B cell (primary cell): ENCODE results near the gene CWC25. TPM values are rescaled to one million over a fixed set of nuclear protein-coding genes. Genes with fewer than 3 reads are reported as not detected.
A peak's percentile ranks its signal among the peaks of the same experiment; 100 is the strongest.

Experiments used
- ATAC-seq: fragments of 200-7000 bp; cut with Tn5 transposase; one replicate; pipeline ENCODE4 v1.10.0; 2021; ENCODE audit warnings: low read depth, mild to moderate bottlenecking, moderate number of reproducible peaks, moderate library complexity
- CTCF ChIA-PET: fragments of 350-600 bp; sonication (Branson Sonifier 250); formaldehyde crosslinking; loops from one replicate; lab custom pipeline; 2021; ENCODE audit warnings: antibody characterized with exemption, inconsistent platforms; lab: Charles Lee
- POLR2A ChIA-PET: fragments of 350-600 bp; sonication (Branson Sonifier 250); formaldehyde crosslinking; loops from one replicate; lab custom pipeline; 2021; ENCODE audit warnings: antibody characterized with exemption; lab: Charles Lee
- DNase-seq: peaks from one replicate; pipeline ENCODE4 v3.0.0; 2013
- H2AFZ ChIP-seq: 2 replicates; pipeline ENCODE4 v1.6.1; 2012; ENCODE audit warnings: mild to moderate bottlenecking, low read depth, low read length; ENCODE audit not compliant: insufficient read depth, poor library complexity, severe bottlenecking
- H3K27ac ChIP-seq, 2 donors: 1 replicate in 1 of 2; 2 replicates in 1 of 2; pipeline ENCODE4 v1.5.1; 2012 to 2013; ENCODE audit warnings: low read length in 2 of 2, mild to moderate bottlenecking in 2 of 2, moderate library complexity in 1 of 2
- H3K27me3 ChIP-seq, 4 experiments: fragments of 200-600 bp in 1 of 4; sonication (generic) in 1 of 4; replicated peaks in 1 of 4; 1 replicate in 2 of 4; 2 replicates in 2 of 4; pipeline versions ENCODE4 v1.6.1 to v1.7.0; 2013 to 2016; ENCODE audit warnings: low read length in 3 of 4, mild to moderate bottlenecking in 2 of 4, mixed read lengths in 1 of 4, moderate library complexity in 1 of 4; ENCODE audit not compliant: insufficient read depth in 4 of 4, control insufficient read depth in 3 of 4; ENCODE audit errors: control extremely low read depth in 1 of 4
- H3K36me3 ChIP-seq, 2 experiments: replicated peaks in 1 of 2; 1 replicate in 1 of 2; 2 replicates in 1 of 2; pipeline versions ENCODE4 v1.6.1 to v1.7.1; 2013; ENCODE audit warnings: low read length in 1 of 2; ENCODE audit not compliant: insufficient read depth in 2 of 2, control insufficient read depth in 1 of 2; ENCODE audit errors: control extremely low read depth in 1 of 2, extremely low read depth in 1 of 2
- H3K4me1 ChIP-seq, 2 donors: fragments of 200-600 bp in 1 of 2; sonication (generic) in 1 of 2; 1 replicate in 1 of 2; 2 replicates in 1 of 2; pipeline versions ENCODE4 v1.5.1 to v1.6.1; 2013 to 2017; ENCODE audit warnings: low read length in 2 of 2; ENCODE audit not compliant: control insufficient read depth in 2 of 2, insufficient read depth in 2 of 2
- H3K4me2 ChIP-seq: replicated peaks from 2 replicates; pipeline ENCODE3; 2012; ENCODE audit warnings: mild to moderate bottlenecking, low read depth, low read length; ENCODE audit not compliant: poor library complexity, severe bottlenecking
- H3K4me3 ChIP-seq, 5 experiments: fragments of 200-600 bp in 1 of 5; sonication (generic) in 1 of 5; 1 replicate in 3 of 5; 2 replicates in 2 of 5; pipeline versions ENCODE4 v1.5.1 to v1.7.0; 2011 to 2016; ENCODE audit warnings: low read length in 4 of 5, mild to moderate bottlenecking in 4 of 5, low read depth in 2 of 5, control low read depth in 1 of 5, moderate library complexity in 1 of 5; ENCODE audit not compliant: insufficient read depth in 1 of 5; ENCODE audit errors: control extremely low read depth in 1 of 5, extremely low read depth in 1 of 5
- H3K79me2 ChIP-seq: fragments of 200-600 bp; sonication (generic); one replicate; pipeline ENCODE4 v1.6.0; 2016; ENCODE audit warnings: low read length; ENCODE audit not compliant: control insufficient read depth, insufficient read depth
- H3K9ac ChIP-seq: fragments of 200-600 bp; sonication (generic); 2 replicates; pipeline ENCODE4 v1.6.1; 2017; ENCODE audit warnings: mild to moderate bottlenecking, low read length, moderate library complexity
- H3K9me3 ChIP-seq, 3 donors: one replicate each; pipeline versions ENCODE4 v1.6.1 to v1.7.1; 2013; ENCODE audit warnings: low read length in 2 of 3; ENCODE audit not compliant: control insufficient read depth in 2 of 3, insufficient read depth in 1 of 3; ENCODE audit errors: control extremely low read depth in 1 of 3
- H4K20me1 ChIP-seq: 2 replicates; pipeline ENCODE4 v1.6.0; 2012; ENCODE audit warnings: mild to moderate bottlenecking, low read length; ENCODE audit not compliant: insufficient read depth, control insufficient read depth, poor library complexity, severe bottlenecking
- H3K27ac Mint-ChIP-seq: one replicate; pipeline ENCODE4 v1.8.0; 2021; ENCODE audit warnings: mixed read lengths
- H3K27me3 Mint-ChIP-seq: one replicate; pipeline ENCODE4 v1.8.0; 2021; ENCODE audit warnings: mixed read lengths
- H3K4me1 Mint-ChIP-seq: one replicate; pipeline ENCODE4 v1.8.0; 2021; ENCODE audit warnings: mixed read lengths
- H3K4me3 Mint-ChIP-seq: one replicate; pipeline ENCODE4 v1.8.0; 2021; ENCODE audit warnings: mixed read lengths
- H3K9me3 Mint-ChIP-seq: one replicate; pipeline ENCODE4 v1.8.0; 2022; ENCODE audit warnings: mixed read lengths; ENCODE audit not compliant: insufficient read depth
- EZH2 ChIP-seq: IDR thresholded peaks from 2 replicates; pipeline ENCODE4 v1.6.1; 2012; ENCODE audit warnings: borderline replicate concordance, low read depth, mild to moderate bottlenecking, moderate library complexity, low read length; ENCODE audit not compliant: insufficient read depth, poor library complexity, severe bottlenecking
- WGBS: methylation state at CpG from one replicate; pipeline ENCODE4 v1.1.5; 2013; ENCODE audit warnings: missing lambda C conversion rate; ENCODE audit not compliant: insufficient coverage; 5-methylcytosine and 5-hydroxymethylcytosine counted together
- intact Hi-C: fragments of 100-400 bp; cut with micrococcal nuclease; formaldehyde crosslinking; loops from one replicate; pipeline ENCODE4 v1.10.0; 2022
- polyA plus RNA-seq: library from polyadenylated mRNA; depleted of rRNA; stranded (reverse); fragments of >200 nt; gene quantifications from 2 replicates; pipeline ENCODE4 v1.2.3, GENCODE V29; 2012
- total RNA-seq, 2 donors: library from RNA; stranded (reverse); fragments of 120-200 nt in 1 of 2; gene quantifications; 1 replicate in 1 of 2; 2 replicates in 1 of 2; pipeline versions ENCODE4 v1.2.3 to v1.2.4, GENCODE V29; 2013 to 2022
- TF ChIP-seq, protein P1 (sequence below): fragments of 200-600 bp; IDR thresholded peaks from one replicate; pipeline ENCODE4 v1.8.0; 2022; ENCODE audit warnings: antibody characterized with exemption, mild to moderate bottlenecking

CWC25 gene
- total and polyA plus RNA-seq, 2 donors (not counting 1 experiment from before 2014, with no cell fraction given), result 39.3 to 40.8 TPM

DNA sequence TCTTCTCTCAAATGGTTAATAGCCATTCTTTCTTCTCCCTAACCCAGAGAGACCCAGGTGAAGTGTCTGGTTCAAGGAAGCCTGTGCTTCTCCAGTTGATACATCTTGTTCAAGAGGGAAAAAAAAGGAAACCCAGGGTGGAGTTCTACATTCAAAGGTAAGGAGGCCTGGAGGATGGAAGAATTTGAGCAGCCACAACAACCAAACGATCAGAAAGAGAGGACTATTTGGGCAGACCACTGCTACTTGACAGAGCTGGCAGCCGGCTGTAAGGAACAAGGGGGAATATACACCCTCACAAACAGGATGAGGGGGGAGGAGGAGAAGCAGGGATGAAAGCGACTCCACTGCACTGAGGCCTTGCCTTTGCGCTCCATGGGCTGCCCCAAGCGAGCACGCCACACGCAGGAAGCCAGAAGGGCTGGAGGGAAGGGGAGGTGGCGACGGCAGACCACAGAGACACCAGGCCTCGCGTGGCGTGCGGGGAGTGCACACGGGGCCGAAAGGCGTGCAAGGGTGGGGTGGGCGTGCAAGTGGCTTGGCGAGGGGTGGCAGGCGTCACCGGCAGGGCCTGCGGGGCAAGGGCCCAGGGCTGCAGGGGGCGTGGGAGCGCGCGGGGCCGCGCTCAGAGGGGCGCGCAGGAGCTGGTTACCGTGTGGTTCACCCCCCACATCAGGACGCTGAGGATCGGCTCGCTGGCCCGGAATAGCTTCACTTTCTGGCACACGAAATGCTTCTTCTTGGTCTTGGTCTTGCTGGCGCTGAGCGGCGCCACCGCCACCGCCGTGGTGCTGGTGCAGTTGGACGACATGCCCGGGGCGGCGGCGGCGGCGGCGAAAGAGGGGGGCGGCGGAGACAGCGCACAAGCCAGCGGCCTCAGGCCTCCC is 26.3 kb downstream of the CWC25 start:
- intact Hi-C loops, result loop anchor here (1.0 kb wide), 2 partner anchors 54 to 70 kb away; partner anchors contain the start of gene RPL23
- Histone ChIP-seq H4K20me1 (peaks cover 23% of the 10 kb centered on the region), H3K9me3 (no peaks in the 10 kb centered on the region), H3K4me1 (peaks cover 17 to 25% of the 10 kb centered on the region in 2 donors), H3K27me3 (no peaks in the 10 kb centered on the region), H3K9ac (peak overlapping the region; percentile 91), H3K79me2 (peaks cover 54% of the 10 kb centered on the region), H2AFZ (peak overlapping the region; percentile 92), H3K27ac (peak overlapping the region; percentile 29 to 57), H3K4me3 (peak overlapping the region; percentile 64 to 88 (median 75)), H3K4me2 (peak overlapping the region; percentile 88), H3K36me3 (peaks cover 0 to 26% of the 10 kb centered on the region in 2 experiments)
- TF ChIP-seq, protein P1, sequence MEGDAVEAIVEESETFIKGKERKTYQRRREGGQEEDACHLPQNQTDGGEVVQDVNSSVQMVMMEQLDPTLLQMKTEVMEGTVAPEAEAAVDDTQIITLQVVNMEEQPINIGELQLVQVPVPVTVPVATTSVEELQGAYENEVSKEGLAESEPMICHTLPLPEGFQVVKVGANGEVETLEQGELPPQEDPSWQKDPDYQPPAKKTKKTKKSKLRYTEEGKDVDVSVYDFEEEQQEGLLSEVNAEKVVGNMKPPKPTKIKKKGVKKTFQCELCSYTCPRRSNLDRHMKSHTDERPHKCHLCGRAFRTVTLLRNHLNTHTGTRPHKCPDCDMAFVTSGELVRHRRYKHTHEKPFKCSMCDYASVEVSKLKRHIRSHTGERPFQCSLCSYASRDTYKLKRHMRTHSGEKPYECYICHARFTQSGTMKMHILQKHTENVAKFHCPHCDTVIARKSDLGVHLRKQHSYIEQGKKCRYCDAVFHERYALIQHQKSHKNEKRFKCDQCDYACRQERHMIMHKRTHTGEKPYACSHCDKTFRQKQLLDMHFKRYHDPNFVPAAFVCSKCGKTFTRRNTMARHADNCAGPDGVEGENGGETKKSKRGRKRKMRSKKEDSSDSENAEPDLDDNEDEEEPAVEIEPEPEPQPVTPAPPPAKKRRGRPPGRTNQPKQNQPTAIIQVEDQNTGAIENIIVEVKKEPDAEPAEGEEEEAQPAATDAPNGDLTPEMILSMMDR, result no peak
- TF ChIP-seq EZH2, result no peak
- Mint-ChIP-seq H3K4me3 (peak overlapping the region; percentile 99), H3K27me3 (no peaks in the 10 kb centered on the region), H3K4me1 (peaks cover 34% of the 10 kb centered on the region), H3K9me3 (no peaks in the 10 kb centered on the region), H3K27ac (peak overlapping the region; percentile 96)
- CTCF ChIA-PET, result interaction anchor here (0.6 to 1.4 kb wide), 6 partner anchors 12 to 354 kb away, joined by 3 to 4 read pairs (median 3); no protein-coding TSS in a partner anchor
- under 1% methylated on average over 44 of the region's 53 CpGs for WGBS
- peak; percentile 9 for ATAC-seq
- DNase-seq, result no peak
- POLR2A ChIA-PET, result interaction anchor here (0.8 to 1.2 kb wide), 5 partner anchors 25 to 355 kb away, joined by 3 to 6 read pairs (median 4); partner anchors contain the start of genes LASP1, PSMB3 and RPL23
